Measurements from ENCODE around the gene DNAJC17. TPM values are rescaled to one million over a fixed set of nuclear protein-coding genes. Genes with fewer than 3 reads are reported as not detected.

DNAJC17 gene
- total RNA-seq, 1 experiment from 2014 or later: 36.1 TPM

DNA sequence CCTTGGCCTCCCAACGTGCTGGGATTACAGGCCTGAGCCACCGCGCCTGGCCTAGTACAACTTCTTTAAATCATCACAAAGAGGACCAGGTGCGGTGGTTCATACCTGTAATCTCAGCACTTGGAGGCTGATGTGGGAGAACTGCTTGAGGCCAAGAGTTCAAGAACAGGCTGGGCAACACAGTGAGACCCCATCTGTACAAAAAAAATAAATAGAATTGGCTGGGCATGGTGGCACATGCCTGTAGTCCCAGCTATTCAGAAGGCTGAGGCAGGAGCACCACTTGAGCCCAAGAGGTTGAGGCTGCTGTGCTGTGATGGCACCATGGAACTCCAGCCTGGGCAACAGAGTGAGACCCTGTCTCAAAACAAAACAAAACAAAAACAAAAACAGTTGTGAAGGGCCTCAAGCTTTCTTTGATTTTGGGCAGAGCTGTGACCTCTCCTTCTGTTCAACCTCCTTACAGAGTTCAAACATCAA lies 58.1 kb downstream of the DNAJC17 start:
- no peak overlapping the region for H3K4me2 ChIP-seq (ENCODE audit: low read length)
- no peak for TF ChIP-seq POLR2AphosphoS5 (IDR thresholded peaks at IDR 0.05; ENCODE audit: low read depth, low read length)
- no peak for TF ChIP-seq FOSL1 (IDR thresholded peaks at IDR 0.05; ENCODE audit: low read depth)
- no peak for TF ChIP-seq EZH2 (IDR thresholded peaks at IDR 0.05)
- no peak for TF ChIP-seq YY1 (IDR thresholded peaks at IDR 0.05; ENCODE audit: extremely low read depth, insufficient replicate concordance, low read depth, low read length)
- TF ChIP-seq EGR1 (IDR thresholded peaks at IDR 0.05; ENCODE audit: low read depth): no peak
- TF ChIP-seq RAD21 (IDR thresholded peaks at IDR 0.05; ENCODE audit: low read depth): no peak
- TF ChIP-seq ELF1 (IDR thresholded peaks at IDR 0.05; ENCODE audit: borderline replicate concordance, low read depth): no peak
- TF ChIP-seq, protein P1, sequence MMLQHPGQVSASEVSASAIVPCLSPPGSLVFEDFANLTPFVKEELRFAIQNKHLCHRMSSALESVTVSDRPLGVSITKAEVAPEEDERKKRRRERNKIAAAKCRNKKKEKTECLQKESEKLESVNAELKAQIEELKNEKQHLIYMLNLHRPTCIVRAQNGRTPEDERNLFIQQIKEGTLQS (IDR thresholded peaks at IDR 0.05): no peak
- TF ChIP-seq, protein P2, sequence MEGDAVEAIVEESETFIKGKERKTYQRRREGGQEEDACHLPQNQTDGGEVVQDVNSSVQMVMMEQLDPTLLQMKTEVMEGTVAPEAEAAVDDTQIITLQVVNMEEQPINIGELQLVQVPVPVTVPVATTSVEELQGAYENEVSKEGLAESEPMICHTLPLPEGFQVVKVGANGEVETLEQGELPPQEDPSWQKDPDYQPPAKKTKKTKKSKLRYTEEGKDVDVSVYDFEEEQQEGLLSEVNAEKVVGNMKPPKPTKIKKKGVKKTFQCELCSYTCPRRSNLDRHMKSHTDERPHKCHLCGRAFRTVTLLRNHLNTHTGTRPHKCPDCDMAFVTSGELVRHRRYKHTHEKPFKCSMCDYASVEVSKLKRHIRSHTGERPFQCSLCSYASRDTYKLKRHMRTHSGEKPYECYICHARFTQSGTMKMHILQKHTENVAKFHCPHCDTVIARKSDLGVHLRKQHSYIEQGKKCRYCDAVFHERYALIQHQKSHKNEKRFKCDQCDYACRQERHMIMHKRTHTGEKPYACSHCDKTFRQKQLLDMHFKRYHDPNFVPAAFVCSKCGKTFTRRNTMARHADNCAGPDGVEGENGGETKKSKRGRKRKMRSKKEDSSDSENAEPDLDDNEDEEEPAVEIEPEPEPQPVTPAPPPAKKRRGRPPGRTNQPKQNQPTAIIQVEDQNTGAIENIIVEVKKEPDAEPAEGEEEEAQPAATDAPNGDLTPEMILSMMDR (IDR thresholded peaks at IDR 0.05 in 2 of 3, conservative IDR thresholded peaks at IDR 0.05 in 1 of 3; ENCODE audit: borderline replicate concordance in 1 of 3, insufficient read depth in 1 of 3, low read depth in 2 of 3, low read length in 2 of 3): no peak
- no peak for TF ChIP-seq ZNF274 (IDR thresholded peaks at IDR 0.05; ENCODE audit: low read depth, low read length)
- no peak for TF ChIP-seq POLR2A (IDR thresholded peaks at IDR 0.05; ENCODE audit: borderline replicate concordance, extremely low read depth, insufficient read depth, insufficient read length)
- no peak for TF ChIP-seq SRF (IDR thresholded peaks at IDR 0.05; ENCODE audit: low read depth)
- no peak for TF ChIP-seq SIN3A (IDR thresholded peaks at IDR 0.05; ENCODE audit: low read depth)
- TF ChIP-seq, protein P3, sequence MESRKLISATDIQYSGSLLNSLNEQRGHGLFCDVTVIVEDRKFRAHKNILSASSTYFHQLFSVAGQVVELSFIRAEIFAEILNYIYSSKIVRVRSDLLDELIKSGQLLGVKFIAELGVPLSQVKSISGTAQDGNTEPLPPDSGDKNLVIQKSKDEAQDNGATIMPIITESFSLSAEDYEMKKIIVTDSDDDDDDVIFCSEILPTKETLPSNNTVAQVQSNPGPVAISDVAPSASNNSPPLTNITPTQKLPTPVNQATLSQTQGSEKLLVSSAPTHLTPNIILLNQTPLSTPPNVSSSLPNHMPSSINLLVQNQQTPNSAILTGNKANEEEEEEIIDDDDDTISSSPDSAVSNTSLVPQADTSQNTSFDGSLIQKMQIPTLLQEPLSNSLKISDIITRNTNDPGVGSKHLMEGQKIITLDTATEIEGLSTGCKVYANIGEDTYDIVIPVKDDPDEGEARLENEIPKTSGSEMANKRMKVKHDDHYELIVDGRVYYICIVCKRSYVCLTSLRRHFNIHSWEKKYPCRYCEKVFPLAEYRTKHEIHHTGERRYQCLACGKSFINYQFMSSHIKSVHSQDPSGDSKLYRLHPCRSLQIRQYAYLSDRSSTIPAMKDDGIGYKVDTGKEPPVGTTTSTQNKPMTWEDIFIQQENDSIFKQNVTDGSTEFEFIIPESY (IDR thresholded peaks at IDR 0.05; ENCODE audit: extremely low read depth, insufficient replicate concordance, low read length): no peak
- TF ChIP-seq, protein P4, sequence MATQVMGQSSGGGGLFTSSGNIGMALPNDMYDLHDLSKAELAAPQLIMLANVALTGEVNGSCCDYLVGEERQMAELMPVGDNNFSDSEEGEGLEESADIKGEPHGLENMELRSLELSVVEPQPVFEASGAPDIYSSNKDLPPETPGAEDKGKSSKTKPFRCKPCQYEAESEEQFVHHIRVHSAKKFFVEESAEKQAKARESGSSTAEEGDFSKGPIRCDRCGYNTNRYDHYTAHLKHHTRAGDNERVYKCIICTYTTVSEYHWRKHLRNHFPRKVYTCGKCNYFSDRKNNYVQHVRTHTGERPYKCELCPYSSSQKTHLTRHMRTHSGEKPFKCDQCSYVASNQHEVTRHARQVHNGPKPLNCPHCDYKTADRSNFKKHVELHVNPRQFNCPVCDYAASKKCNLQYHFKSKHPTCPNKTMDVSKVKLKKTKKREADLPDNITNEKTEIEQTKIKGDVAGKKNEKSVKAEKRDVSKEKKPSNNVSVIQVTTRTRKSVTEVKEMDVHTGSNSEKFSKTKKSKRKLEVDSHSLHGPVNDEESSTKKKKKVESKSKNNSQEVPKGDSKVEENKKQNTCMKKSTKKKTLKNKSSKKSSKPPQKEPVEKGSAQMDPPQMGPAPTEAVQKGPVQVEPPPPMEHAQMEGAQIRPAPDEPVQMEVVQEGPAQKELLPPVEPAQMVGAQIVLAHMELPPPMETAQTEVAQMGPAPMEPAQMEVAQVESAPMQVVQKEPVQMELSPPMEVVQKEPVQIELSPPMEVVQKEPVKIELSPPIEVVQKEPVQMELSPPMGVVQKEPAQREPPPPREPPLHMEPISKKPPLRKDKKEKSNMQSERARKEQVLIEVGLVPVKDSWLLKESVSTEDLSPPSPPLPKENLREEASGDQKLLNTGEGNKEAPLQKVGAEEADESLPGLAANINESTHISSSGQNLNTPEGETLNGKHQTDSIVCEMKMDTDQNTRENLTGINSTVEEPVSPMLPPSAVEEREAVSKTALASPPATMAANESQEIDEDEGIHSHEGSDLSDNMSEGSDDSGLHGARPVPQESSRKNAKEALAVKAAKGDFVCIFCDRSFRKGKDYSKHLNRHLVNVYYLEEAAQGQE (IDR thresholded peaks at IDR 0.05; ENCODE audit: low read depth): no peak
- TF ChIP-seq EZH2phosphoT487 (IDR thresholded peaks at IDR 0.05; ENCODE audit: borderline replicate concordance): no peak
- TF ChIP-seq, protein P5, sequence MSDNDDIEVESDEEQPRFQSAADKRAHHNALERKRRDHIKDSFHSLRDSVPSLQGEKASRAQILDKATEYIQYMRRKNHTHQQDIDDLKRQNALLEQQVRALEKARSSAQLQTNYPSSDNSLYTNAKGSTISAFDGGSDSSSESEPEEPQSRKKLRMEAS (IDR thresholded peaks at IDR 0.05): no peak
- no peak for TF ChIP-seq CBX3 (IDR thresholded peaks at IDR 0.05; ENCODE audit: low read depth)
- no peak for TF ChIP-seq SP1 (IDR thresholded peaks at IDR 0.05; ENCODE audit: low read depth)
- H3K9me3 ChIP-seq (ENCODE audit: control insufficient read depth in 1 of 2, insufficient read depth in 1 of 2, low read depth in 1 of 2, low read length in 2 of 2): no peaks in the 10 kb centered on the region
- no peak for ATAC-seq
- no peak overlapping the region for H2AFZ ChIP-seq (ENCODE audit: low read depth, low read length, poor library complexity, severe bottlenecking)
- no peak overlapping the region for H3K27ac ChIP-seq (ENCODE audit: low read depth, low read length)
- H3K79me2 ChIP-seq (ENCODE audit: insufficient read depth, low read length): peaks cover 27% of the 10 kb centered on the region
- intact Hi-C loops (cut with micrococcal nuclease): no loop called here
- BruUV-seq (replicated peaks): no TSS peak
- ChIA-PET POLR2A (no interaction called here), CTCF (no interaction called here), RAD21 (ENCODE audit: low non-redundant PET in 1 of 2, low total read pairs in 2 of 2, uncharacterized antibody in 2 of 2, unreplicated experiment in 2 of 2) (no interaction called here)
- H3K4me1 ChIP-seq (ENCODE audit: control insufficient read depth in 1 of 2, insufficient read depth in 2 of 2, low read length in 2 of 2): peaks cover 2 to 5% of the 10 kb centered on the region in 2 experiments; a peak in 2 of 4 replicates
- H3K9me2 ChIP-seq (ENCODE audit: insufficient read depth): no peaks in the 10 kb centered on the region
- H3K4me3 ChIP-seq (replicated peaks in 1 of 2; ENCODE audit: low read depth in 1 of 2, low read length in 2 of 2): no peak overlapping the region
- H3K9ac ChIP-seq (ENCODE audit: low read length): no peak overlapping the region
- no peaks in the 10 kb centered on the region for H4K20me1 ChIP-seq (ENCODE audit: insufficient read depth)
- peaks cover 12% of the 10 kb centered on the region in 2 experiments; a peak in 3 of 4 replicates for H3K36me3 ChIP-seq (ENCODE audit: control insufficient read depth in 1 of 2, insufficient read depth in 2 of 2, low read length in 2 of 2)
- DNase-seq (ENCODE audit: low read depth, low spot score): no peak
- no peaks in the 10 kb centered on the region for H3K27me3 ChIP-seq (ENCODE audit: insufficient read depth, low read length)

Measured in HCT116 (cell line).